ENCODE results near the gene MAP3K12. TPM values are rescaled to one million over a fixed set of nuclear protein-coding genes. Genes with fewer than 3 reads are reported as not detected.
A peak's percentile ranks its signal among the peaks of the same experiment; 100 is the strongest.

MAP3K12 gene
- total RNA-seq, 2 donors from 2014 or later: 4.3 to 30.9 TPM

DNA sequence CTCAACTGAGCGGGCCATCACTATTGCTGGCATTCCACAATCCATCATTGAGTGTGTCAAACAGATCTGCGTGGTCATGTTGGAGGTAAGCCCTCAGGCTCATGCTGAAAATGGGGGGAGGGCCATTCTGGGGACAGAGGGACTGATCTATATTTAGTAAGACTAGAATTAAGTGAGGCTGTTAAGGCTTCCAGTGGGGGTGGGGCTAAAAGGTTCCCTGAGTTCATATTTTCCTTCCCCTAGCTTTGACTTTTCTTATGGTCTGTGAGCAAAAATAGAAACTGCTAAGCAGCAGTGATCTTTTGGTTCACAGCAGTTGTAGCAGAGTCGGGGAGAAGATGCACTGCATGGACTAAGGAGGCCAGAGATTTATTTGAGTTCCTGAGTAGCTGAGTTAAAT lies 38.2 kb downstream of the MAP3K12 start:
- intact Hi-C loops (cut with DNase I): no loop called here
- Histone ChIP-seq H3K4me1 (replicated peaks) (peaks cover 3% of the 10 kb centered on the region), H3K36me3 (peaks cover 33 to 81% of the 10 kb centered on the region in 2 donors), H3K27ac (no peak overlapping the region), H3K27me3 (replicated peaks; ENCODE audit: insufficient read depth) (no peaks in the 10 kb centered on the region), H3K4me3 (no peak overlapping the region), H3K9me3 (no peaks in the 10 kb centered on the region)
- TF ChIP-seq POLR2A (IDR thresholded peaks at IDR 0.05): no peak
- 80% methylated on average over 3 of the region's 3 CpGs for WGBS
- no peak for DNase-seq (ENCODE audit: low spot score)

DNA sequence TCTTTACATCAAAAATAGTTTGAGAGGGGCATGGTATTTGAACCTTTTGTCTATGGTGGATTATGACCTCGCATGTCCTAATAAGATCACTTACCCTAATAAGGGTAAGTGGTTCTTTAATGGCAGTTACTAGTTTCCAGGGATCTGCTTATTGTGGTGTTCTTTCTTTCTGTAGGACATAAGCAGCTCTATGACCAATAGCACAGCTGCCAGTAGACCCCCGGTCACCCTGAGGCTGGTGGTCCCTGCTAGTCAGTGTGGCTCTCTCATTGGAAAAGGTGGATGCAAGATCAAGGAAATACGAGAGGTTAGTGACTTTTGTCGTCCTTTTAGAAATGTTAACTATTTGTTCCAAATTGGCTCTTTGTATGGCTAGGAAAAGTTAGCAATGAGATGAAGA lies 40.2 kb downstream of the MAP3K12 start:
- peaks cover 3% of the 10 kb centered on the region for H3K4me1 ChIP-seq (replicated peaks)
- intact Hi-C loops (cut with DNase I): no loop called here
- H3K36me3 ChIP-seq: peaks cover 28 to 82% of the 10 kb centered on the region in 2 donors
- no peak for DNase-seq (ENCODE audit: low spot score)
- no peaks in the 10 kb centered on the region for H3K27me3 ChIP-seq (replicated peaks; ENCODE audit: insufficient read depth)
- TF ChIP-seq, protein P1, sequence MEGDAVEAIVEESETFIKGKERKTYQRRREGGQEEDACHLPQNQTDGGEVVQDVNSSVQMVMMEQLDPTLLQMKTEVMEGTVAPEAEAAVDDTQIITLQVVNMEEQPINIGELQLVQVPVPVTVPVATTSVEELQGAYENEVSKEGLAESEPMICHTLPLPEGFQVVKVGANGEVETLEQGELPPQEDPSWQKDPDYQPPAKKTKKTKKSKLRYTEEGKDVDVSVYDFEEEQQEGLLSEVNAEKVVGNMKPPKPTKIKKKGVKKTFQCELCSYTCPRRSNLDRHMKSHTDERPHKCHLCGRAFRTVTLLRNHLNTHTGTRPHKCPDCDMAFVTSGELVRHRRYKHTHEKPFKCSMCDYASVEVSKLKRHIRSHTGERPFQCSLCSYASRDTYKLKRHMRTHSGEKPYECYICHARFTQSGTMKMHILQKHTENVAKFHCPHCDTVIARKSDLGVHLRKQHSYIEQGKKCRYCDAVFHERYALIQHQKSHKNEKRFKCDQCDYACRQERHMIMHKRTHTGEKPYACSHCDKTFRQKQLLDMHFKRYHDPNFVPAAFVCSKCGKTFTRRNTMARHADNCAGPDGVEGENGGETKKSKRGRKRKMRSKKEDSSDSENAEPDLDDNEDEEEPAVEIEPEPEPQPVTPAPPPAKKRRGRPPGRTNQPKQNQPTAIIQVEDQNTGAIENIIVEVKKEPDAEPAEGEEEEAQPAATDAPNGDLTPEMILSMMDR (IDR thresholded peaks at IDR 0.05): no peak
- TF ChIP-seq POLR2AphosphoS5 (IDR thresholded peaks at IDR 0.05) (no peak), POLR2A (IDR thresholded peaks at IDR 0.05) (no peak)
- WGBS: 69% methylated on average over 4 of the region's 4 CpGs
- H3K27ac ChIP-seq: no peak overlapping the region
- no peak overlapping the region for H3K4me3 ChIP-seq
- no peaks in the 10 kb centered on the region for H3K9me3 ChIP-seq

DNA sequence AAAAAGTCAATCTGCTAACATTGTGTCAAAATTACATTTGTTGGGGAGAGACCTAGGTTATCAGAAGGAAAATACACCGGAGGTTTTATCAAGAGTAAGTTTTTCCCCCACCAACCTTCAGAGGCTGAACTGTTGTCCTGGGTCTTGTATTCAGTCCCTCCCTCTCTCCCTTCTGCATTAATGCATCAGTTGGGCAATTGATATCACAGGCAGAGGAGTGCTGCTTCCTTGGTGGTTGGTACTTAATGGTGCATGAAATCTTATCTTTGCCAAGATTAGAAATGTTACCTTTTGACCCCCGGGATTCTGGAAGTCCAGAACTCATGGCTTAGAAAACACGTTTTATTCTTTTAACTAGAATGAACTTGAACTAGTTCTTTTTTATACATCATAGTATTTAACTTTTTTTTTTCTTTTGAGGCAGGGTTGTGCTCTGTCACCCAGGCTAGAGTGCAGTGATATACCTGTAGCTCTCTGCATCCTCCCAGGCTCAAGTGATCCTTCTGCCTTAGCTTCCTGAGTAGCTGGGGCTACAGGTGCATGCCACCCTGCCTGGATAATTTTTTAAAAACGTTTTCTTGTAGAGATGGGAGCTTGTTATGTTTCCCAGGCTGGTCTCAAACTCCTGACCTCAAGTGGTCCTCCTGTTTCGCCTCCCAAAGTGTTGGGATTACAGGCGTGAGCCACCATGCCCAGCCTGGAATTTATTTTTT lies 42.4 kb downstream of the MAP3K12 start:
- Histone ChIP-seq H3K4me3 (no peak overlapping the region), H3K9me3 (no peaks in the 10 kb centered on the region), H3K27ac (no peak overlapping the region), H3K4me1 (replicated peaks) (peaks cover 6% of the 10 kb centered on the region), H3K36me3 (peaks cover 20 to 63% of the 10 kb centered on the region in 2 donors), H3K27me3 (replicated peaks; ENCODE audit: insufficient read depth) (no peaks in the 10 kb centered on the region)
- TF ChIP-seq POLR2AphosphoS5 (IDR thresholded peaks at IDR 0.05): no peak
- TF ChIP-seq, protein P1 (IDR thresholded peaks at IDR 0.05): no peak
- no peak for TF ChIP-seq POLR2A (IDR thresholded peaks at IDR 0.05)
- no peak for DNase-seq (ENCODE audit: low spot score)
- 77% methylated on average over 6 of the region's 6 CpGs for WGBS
- intact Hi-C loops (cut with DNase I): no loop called here

DNA sequence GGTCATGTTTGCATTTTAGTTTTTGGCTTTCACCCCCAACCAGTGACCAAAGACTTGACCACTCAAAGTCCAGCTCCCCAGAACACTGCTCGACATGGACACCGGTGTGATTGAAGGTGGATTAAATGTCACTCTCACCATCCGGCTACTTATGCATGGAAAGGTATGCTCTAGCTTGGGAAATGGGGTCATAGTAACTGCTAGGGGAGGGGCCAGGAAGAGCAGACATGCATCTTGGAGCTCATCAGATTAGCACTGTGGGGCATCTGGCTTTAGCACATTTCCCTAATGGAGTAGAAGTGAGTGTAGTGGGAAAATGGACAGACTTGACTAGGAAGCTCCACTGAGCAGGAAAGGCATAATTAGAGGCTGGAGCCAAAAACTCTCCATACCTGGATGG lies 44.6 kb downstream of the MAP3K12 start:
- no peak for DNase-seq (ENCODE audit: low spot score)
- Histone ChIP-seq H3K36me3 (peaks cover 8 to 43% of the 10 kb centered on the region in 2 donors), H3K4me1 (replicated peaks) (peaks cover 6% of the 10 kb centered on the region), H3K27me3 (replicated peaks; ENCODE audit: insufficient read depth) (no peaks in the 10 kb centered on the region), H3K4me3 (no peak overlapping the region), H3K9me3 (no peaks in the 10 kb centered on the region), H3K27ac (no peak overlapping the region)
- WGBS: 42% methylated on average over 3 of the region's 3 CpGs
- intact Hi-C loops (cut with DNase I): loop anchor here (5.0 kb wide), 1 partner anchor 48 kb away; the partner anchor contains the start of gene TARBP2
- TF ChIP-seq POLR2A (IDR thresholded peaks at IDR 0.05): no peak
- TF ChIP-seq, protein P1 (IDR thresholded peaks at IDR 0.05): no peak
- TF ChIP-seq POLR2AphosphoS5 (IDR thresholded peaks at IDR 0.05): no peak

DNA sequence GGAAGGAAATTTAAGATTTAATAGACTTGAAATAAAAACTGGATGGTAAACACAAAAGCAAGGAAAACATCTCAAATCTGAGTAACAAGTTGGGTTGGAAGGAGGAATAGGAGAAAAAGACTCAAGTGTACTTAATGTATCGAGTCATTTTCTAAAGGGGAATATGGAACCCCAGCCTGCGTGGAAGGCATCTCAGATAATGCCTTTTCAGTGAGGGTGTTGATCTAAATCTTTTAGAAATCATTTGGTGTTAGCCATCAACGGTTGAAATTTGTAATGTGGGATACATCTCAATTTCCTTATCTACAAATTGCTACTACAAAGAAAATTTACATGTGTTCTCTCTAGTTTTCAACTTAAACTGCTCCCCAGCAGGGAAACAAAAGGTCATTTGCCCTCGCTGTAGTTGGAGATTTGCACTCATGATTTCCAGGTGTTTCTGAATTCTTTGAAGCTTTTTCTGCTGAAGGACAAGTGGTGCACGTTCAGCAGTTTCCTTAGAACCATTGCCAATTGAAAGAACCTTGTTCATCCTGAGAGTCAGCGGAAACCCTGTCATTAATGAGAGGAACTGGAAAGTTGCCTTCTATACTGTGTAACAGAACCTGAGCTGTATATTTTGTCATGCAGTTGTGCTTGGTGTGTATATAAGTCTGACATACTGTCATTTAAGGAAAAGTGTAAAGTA lies 45.2 kb downstream of the MAP3K12 start:
- TF ChIP-seq, protein P1 (IDR thresholded peaks at IDR 0.05): no peak
- TF ChIP-seq POLR2A (IDR thresholded peaks at IDR 0.05): no peak
- no peak for TF ChIP-seq POLR2AphosphoS5 (IDR thresholded peaks at IDR 0.05)
- Histone ChIP-seq H3K27me3 (replicated peaks; ENCODE audit: insufficient read depth) (no peaks in the 10 kb centered on the region), H3K27ac (no peak overlapping the region), H3K36me3 (peaks cover 8 to 37% of the 10 kb centered on the region in 2 donors), H3K4me3 (peak overlapping the region in 1 of 2 donors; percentile 85), H3K9me3 (no peaks in the 10 kb centered on the region), H3K4me1 (replicated peaks) (peaks cover 6% of the 10 kb centered on the region)
- intact Hi-C loops (cut with DNase I): loop anchor here (5.0 kb wide), 1 partner anchor 48 kb away; the partner anchor contains the start of gene TARBP2
- 17% methylated on average over 6 of the region's 6 CpGs for WGBS
- no peak for DNase-seq (ENCODE audit: low spot score)
